Measurements from ENCODE around the gene PDE6D.
"Not testable (repeated sequence)": the region's sequence is repeated elsewhere in the genome, so short reads cannot be mapped to it uniquely, and the experiment has no call there.

Gene PDE6D

GRCh38 chr2:231718799-231719198 lies 62.3 kb downstream of the PDE6D start:
- no peak for DNase-seq

DNA sequence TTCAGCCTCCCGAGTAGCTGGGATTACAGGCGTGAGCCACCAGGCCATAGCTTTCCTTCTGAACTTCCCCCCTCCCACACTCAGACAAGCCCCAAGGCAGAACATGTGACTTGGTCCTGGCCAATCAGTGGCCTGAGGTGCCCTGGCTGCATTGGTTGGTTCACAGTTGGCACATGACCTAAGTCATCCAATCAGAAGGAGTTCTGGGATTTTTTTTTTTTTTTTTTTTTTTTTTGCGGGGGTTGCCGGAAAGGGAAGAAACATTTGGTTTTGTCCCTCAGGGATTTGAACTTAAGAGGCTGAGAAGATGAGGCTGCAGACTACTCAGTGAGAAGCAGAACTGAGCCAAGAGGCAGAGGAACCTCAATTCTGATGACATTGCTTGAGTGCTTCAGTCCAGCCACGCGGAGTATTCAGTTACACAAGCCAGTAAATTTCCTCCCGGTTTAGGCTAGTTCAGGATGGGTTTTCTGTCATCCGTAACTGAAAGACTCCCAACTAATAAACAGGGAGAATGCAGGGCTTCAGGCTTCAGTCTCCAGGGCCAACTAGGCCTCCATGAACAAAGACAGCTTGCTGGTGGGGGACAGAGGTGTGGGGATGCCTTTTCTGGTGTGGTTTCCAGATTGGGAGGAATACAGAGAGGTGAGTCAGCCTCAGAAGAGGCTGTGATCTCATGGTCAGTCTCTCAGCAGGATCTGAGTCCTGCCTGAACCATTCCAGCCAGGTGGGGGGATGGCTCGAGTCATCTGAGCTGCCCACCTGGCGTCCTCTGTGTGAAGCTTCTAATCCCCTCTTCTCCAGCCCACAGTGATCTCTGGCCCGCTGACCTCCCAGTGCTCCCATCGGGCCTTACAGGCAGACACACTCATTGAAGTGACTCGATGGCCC lies 63.6 kb downstream of the PDE6D start:
- DNase-seq, result peak in 1 of 2 donors; percentile 38

DNA sequence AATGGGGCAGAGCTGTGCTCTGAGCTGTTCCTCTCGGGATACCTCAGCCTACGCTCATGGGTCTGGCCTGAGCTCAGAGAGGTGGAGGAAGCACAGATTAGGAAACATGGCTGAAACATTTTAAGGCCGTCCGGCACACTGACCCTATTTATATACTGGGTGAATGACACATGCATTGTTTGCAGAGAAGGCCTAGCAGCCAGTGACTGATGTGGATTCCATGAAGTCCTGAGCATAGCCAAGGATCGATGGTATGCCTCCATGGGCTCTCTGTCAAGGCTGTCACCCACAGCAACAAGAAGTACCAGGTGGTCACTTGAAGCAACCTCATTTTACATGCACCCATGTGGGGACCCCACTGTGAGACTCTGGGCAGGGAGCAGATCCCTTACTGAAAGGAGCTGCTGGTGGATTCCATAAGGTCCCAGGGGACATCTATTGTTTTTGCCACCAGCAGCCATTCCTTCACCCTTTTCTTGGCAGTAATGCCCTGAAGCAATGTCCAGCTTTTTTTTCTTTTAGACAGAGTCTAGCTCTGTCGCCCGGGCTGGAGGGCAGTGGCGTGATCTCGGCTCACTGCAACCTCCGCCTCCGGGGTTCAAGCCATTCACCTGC lies 64.3 kb downstream of the PDE6D start:
- DNase-seq, result no peak

DNA sequence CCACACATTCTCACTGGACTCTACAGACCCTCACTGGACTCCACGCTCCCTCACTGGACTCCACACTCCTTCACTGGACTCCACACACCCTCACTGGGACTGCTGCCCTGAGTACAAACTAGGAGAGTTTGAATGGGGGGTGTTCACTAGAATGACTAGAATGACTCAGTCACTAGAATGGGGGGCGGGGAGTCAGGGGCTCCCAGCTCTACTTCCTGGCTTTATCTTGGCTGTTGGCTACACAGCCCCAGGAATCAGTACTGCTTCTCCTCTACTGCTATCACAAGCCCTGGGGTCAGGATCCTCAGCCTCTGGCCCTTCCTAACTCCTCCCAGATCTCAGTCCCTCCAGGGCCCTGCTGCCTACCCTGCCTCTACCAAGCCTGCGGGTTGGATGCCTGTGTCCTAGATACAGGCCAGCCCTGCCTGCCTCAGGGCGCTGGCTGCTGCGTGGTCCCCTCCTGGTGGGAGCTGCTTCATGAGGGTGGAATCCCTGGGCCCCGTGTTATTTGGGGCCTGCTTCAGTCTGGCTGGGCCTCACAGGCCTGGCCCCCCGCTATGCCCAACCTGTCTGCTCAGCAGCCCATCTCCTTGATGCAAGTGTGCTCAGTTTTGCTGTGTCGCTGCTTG lies 65.0 kb downstream of the PDE6D start:
- no peak for DNase-seq

- no peak for DNase-seq
Observed at GRCh38 chr2:231715499-231715837, 65.6 kb downstream of the PDE6D start.

GRCh38 chr2:231714639-231715498 lies 66.2 kb downstream of the PDE6D start:
- DNase-seq, result peak; percentile 87

DNA sequence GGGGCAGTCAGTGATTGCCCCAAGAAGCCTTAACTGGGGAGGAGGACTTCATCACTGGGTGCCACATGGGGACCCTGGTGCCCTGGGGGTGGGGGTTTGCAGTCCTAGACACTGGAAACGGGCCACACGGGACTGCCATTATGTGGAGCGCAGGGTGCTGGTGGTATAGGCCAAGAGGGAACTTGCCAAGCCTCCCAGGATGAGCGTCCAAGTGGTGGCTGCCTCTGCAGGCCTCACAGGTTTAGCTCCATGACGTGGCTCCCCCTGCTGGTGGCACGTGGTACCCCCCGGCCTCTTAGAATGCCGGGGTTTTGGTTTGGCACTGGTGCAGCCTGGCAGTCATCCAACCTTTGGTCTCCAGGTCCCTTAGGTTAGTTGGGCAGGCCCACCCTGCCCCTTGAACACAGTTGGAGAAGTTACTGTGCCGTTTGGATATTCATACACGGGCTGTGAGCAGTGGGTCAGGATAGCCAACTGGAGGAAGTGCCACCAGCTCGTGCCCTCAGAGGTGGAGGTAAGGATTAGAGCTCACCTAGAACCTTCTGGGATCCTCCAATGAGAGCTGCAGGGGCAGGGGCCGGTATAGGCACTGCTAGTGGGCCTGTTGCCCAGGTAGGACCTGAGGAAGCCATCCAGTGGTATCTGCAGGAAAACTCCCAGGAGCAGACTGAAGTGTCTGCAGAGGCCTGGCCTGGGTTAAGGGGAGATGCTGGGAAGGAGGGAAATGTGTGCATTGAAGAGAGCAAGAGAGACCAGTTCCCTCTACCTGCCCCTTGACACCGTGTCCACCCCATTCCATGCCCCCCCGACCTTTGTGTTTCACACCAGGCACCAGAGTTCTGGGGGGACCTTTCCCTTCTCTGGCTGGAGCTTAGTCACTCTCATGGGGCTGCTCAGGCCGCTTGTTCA lies 67.1 kb downstream of the PDE6D start:
- DNase-seq, result peak; percentile 93 to 95

DNA sequence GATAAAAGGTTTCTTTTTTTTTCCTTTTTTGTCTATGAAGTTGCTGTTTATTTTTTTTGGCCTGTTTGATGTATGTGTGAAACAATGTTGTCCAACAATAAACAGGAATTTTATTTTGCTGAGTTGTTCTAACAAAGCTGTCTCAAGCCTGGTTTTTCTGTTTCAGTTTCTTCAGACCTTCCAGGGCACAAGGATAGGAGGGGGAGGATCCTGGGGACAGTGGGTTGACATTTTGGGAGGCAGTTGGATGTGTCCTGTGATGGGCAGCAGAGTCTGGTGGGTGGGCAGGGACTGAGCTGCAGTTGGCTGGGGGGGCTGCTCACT lies 67.7 kb downstream of the PDE6D start:
- not testable (repeated sequence) for DNase-seq

- not testable (repeated sequence) for DNase-seq
Observed at GRCh38 chr2:231712451-231713021, 68.5 kb downstream of the PDE6D start.

DNA sequence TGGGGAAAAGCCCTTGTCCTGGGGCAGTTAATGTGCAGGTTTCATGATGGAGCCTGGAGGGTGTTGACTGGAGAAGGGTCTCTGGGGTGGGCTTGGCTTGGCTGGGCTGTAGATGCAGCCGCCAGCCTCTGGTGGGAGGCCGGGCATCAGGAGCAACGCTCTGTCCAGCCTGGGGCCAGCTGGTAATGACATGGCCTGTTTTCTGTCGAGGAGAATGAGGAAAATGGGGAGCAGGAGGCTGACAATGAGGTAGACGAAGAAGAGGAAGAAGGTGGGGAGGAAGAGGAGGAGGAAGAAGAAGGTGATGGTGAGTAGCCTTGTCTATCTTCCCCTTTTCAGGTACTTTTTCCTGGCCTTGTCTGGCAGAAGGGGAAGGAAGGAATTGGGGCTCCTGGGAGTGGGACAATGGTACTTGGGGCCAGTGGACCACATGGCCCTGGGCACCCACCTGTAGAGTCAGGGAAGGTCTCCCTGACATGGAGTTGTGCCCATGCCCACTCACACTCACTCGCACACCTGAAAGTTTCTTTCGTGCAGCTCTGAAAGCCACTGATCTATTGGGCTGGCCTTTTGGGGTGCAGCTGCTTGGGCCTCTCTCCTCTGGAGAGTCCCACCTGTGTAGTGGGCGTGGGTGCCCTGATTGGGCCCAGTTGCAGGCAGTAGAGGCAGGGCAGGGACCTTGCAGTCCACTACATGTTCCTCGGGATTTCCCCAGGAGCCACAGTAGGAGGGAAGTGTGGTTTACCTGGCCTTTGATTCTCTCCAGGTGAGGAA lies 69.2 kb downstream of the PDE6D start:
- no peak for DNase-seq

GRCh38 chr2:231710799-231711676 lies 70.0 kb downstream of the PDE6D start:
- DNase-seq, result no peak

DNA sequence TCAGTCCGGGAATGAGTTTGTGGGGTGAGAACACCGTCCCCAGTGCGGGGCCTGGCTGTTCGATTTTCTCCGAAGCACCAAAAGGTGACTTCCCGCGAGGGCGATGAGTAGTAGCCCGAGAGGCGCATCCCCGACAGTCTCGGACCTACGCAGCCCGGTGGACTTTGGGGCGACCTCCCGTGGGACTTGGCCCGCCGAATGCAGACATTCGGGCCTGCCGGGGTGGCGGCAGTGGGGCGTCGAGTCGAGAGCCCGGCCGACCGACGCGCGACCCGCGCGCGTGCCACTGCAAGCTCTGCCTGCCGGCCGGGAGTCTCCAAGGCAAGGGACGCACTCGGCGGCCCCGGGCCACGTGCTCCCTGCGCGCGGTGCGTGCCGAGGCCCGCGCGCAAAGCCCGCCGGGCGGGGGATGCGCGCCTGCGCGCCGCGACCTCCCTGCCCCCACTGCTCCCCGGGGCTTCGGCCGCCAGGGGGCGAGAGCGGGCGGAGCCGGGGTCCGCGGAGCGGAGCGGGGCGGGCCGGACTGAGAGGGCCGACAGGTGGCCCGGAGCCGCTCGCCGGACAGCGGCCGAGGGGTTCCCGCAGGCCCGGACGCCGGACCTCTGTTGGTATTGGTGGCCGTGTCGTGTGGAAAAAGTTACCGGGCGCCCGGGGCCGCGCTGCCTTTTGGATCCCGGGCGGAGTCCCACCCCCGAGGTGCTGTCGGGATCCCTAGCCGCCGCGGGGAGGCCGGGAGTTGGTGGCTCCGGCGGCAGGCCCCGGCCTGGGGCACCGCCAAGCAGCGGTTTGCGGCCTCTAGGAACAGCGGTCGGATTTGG lies 70.9 kb downstream of the PDE6D start:
- peak; percentile 88 to 91 for DNase-seq

GRCh38 chr2:231709636-231709980 lies 71.5 kb downstream of the PDE6D start:
- DNase-seq, result no peak

DNA sequence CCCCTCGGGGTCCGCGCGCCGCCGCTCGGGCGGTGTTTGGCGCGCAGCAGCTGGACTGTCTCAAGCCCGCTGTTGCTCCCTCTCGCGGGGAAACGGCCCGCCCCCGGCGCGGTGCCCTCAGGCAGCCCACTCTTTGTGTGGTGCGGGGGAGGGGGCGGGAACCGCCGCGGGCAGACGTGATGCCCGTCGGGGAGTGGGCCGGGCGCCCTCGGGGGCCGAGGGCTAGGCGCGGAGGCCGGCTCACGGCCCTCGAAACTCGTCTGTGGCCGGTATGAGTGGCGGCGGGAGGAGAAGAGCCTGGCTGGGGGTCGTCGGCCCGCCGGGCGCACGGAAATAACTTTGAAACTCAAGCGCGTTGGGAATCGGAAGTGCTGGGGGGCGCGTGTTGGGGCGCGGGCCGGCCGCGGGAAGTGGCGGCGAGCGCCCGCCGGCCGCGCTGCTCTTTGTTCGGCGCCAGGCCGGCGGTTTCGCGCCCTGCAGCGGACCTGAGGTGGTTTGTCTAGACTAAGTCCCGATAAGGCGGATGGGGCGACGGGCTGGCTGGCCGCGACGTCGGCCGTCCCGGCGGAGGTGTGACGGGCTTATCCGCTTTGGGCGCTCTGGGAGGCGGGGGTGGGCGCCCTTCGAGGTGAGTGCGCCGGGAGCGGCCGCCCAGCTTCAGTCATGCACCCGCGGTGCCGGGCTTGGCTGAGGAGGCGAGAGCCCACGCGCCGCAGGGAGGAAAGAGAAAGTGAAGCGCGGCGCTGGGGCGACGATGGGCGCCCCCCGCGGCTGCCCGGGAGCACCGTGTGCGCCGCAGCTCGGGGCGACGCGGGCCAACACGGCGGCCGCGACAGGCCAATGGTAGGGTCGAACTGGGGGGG lies 72.1 kb downstream of the PDE6D start:
- DNase-seq, result peak in 1 of 2 donors; percentile 37

GRCh38 chr2:231707927-231708772 lies 72.9 kb downstream of the PDE6D start, which contains the start of gene PTMA:
PTMA (plus strand) TSS chr2:231708525; CDS start chr2:231708707, 182 bp downstream.
- peak; percentile 97 to 99 for DNase-seq

- peak in 1 of 2 donors; percentile 53 for DNase-seq
Observed at GRCh38 chr2:231707625-231707926, 73.5 kb downstream of the PDE6D start.

Measured in stimulated activated CD4-positive, alpha-beta T cell treated with anti-CD3 and anti-CD28 coated beads, Interleukin-2, amount 100 ng/mL, for 48 hours (primary cell).